Diencephalon (tissue), 1 donor: ENCODE results near the gene RIMS1. TPM values are rescaled to one million over a fixed set of nuclear protein-coding genes. Genes with fewer than 3 reads are reported as not detected.

Experiments
- total RNA-seq: library from RNA; depleted of rRNA; stranded (reverse); fragments of >200 nt; gene quantifications from one replicate; pipeline ENCODE4 v1.2.3, GENCODE V29; 2014

RIMS1 gene
- total RNA-seq: 374 TPM

DNA sequence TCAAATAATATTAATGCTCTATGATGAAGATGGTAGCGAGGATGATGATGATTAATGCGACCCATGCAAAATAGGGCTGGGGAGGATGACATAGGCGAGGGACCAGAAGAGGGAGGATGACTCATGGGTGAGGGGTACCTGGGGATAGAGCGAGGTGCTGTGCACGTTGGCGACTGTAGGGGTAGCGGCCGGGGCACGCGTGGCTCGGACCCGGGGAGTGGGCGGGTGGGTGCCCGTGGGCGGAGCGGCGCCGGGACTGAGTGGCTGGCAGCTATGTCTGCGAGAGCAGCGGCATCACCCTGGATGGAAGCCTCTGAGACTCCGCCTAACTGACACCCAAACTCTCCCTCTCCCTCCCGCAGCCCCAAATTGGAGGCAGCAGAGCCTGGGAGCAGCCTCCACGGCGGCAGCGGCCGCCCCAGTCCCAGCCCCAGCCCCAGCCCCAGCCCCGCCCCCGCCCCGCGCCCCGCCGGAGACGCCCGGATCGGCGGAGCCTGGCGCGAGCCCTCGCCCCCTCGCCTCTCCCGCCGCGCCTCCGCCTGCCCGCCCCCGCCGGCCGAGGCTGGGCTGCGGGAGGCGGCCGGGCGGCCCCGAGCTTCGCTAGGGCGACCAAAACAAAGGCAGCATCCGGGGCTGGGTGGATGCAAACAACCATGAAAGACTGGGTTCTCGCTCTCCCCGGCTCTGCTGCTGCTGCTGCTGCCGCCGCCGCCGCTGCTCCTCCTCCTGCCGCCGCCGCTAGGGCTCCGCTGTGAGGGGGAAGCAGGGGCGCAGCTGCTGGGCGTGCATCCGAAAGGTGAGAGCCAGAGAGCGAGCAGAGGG lies at the start of gene RIMS1:
Gene RIMS1 (plus strand): TSS at position 367 of the 822 bp plus-strand sequence. CDS start 474 bp downstream, outside the sequence.

